Dedifferentiated amniotic fluid mesenchymal stem cell (primary cell): ENCODE measurements around the gene TGM3.

ENCODE experiments used
- DNase-seq: peaks from one replicate; pipeline ENCODE4 v3.0.0-alpha.2; 2016; ENCODE audit errors: extremely low spot score

The TGM3 gene

DNA sequence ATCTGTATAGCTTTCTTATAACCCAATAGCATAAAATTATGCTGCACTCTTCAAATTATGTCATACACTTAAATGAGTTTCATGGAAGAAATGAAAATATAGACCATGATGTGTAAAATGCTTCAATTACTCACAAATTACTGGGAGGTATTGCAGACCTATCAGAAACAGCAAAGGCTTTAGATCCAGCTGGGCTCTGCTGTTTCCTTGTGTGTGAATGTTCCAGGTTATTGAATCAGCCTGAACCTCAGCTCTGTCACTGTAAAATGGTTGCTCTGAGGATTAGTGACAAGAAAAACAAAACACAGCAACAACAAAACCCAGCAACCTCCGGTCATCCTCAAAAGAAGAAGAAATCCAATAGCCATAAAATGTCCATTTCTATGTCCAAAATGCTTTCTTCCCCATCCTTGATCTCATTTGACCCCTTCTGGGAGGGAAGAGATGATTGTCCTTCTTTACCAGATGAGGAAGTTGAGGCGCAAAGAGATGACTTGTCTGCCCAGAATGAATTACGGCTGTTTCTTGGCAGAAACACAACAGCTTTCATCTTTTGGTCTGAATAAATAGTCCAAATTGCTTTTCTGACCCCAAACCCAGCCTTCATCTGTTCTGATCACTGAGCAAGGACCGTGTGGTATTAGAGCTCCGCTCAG, 42.7 kb downstream of the TGM3 start:
- DNase-seq = no peak

DNA sequence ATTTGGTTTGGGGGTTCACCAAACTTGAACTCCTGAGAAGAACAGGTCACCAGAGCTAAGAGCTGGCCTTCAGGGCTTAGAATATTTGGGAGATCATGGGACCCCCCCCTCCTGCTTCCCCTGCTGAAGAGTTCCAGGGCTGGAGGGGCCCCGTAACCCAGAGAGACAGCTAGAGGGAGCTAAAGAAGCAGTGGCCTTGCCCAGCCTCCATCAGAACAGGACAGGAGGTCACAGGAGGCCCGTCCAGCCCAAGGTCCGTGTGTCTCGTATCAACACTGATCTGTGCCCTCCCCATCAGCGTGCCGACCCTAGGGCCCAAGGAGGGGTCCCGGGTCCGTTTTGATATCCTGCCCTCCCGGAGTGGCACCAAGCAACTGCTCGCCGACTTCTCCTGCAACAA, 44.3 kb downstream of the TGM3 start:
- no peak for DNase-seq

DNA sequence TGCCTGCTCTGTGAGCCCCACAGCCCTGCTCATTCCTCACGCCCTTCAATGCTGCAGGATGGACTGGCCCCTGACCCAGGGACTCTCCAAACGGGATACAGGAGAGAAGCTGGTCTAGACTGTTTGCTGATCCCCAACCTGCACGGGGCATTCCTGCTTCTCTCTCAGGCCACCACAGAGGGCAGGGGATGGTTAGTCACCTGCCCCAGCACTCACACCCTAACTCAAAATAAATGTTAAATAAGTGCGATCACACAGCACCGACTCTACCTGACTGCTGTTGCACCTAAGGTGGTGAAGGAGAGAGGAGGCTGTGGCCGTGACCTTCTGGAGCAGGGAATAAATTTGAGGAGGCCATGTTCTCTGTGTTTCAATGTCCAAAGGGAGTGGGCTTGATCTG, 45.0 kb downstream of the TGM3 start:
- no peak for DNase-seq

DNA sequence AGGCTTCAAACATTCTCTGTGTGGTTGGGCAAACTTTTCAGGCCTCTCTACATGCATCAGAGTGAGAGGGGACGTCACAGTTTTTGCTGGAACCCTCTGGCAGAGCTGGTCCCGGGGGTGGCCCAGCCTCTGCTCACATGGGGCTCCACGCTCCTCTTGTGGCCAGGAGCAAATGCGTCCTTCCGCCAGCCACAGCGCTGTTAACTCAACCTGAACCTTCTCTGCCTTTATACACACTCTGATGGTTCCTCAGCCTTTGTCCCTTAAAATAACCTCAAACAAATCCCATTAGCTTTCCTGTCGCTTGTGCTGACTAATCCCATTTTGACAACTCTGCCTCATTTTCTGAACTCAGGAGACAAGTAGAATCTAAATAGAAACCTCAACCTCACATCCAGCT, 45.5 kb downstream of the TGM3 start:
- DNase-seq = no peak

DNA sequence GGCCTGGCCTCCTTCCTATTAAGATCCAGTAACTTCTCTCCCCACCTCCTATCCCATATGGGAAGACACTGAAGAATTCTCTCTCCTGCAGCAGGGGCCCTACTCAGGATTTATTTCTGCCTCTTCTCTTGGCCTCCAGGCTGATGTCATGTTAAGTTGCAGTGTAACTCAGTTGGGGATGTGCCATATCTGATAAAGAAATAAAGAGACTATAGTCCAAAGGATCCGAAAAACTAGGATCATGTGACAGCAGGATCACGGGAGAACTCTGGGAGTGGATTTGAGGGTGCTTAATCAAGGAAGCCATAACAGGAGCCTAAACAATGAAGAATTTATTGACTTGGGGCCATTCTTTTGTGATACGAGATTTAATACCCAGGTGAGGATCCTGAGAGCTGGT, 46.4 kb downstream of the TGM3 start:
- DNase-seq = no peak

DNA sequence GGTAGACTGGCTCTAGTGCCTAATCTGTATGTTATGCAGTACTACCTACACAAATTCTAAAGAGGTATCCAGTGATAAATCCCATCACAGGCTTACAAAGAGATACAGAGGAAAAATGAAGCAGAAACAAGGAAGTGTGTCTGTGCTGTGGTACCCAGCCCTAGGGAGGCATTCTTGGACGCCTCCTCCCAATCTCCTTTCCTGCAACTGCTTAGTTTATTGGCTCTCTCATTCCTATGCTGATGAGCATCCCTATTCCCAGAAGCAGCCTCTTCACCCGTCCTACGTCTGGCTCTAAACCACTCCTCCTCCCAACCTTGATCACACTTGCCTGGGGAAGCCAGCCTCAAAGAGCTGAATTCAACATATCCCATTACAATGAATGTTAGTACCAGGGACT, 50.4 kb downstream of the TGM3 start:
- DNase-seq = no peak

DNA sequence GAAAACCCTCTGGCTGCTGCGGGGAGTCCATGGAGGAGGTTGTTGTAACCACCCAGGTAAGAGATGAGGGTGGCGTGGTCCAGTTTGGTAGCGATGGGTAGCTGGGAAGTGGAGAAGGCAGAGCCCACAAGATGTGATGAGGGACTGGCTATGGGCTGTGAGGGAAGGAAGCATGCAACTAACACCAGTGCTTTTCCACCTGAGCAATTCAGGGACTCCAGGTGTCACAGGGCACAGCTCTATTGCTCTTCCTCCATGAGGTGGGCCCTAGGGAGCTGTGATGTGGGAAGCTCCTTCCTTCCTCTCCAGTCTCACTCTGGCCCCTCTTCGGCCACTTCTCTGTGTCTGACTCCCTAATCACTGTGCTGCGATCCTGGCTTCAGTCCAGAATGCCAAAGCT, 52.5 kb downstream of the TGM3 start:
- no peak for DNase-seq

DNA sequence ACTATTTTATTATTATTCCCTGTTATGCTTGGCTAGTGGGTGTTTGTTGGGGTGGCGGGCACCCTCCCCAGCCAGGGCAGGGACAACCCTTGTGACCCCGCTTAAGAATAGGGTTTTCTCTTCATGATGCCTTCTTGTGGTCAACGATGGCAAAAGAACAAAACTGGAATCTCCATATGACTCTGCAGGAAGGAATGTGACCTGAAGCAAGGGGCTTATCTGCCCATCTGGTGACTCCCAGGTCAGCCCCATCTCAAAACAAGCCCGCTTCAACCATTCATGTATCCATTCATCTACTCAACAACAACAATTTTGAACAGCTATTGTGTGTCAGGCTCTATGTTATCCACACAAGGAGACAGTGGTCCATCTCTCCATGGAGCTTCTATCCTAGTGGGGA, 54.0 kb downstream of the TGM3 start:
- no peak for DNase-seq

DNA sequence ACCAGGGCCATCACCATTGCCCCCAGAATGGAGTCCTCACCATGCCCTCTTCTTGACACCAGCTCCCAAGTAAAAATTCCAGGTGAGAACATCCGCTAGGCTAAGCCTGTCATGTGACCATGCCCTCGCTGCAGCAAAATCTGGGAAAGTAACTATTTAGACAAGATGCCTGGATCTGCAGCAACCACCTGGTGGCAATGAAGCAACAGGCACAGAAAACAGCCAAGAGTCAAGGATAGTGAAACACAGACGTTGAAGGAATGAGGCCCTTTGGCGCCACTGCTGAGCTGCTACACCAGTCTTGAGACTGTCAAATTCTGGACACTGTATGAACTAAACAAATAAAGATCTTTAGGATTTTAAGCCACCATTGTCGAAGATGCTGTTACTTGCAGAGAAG, 54.8 kb downstream of the TGM3 start:
- DNase-seq = no peak

DNA sequence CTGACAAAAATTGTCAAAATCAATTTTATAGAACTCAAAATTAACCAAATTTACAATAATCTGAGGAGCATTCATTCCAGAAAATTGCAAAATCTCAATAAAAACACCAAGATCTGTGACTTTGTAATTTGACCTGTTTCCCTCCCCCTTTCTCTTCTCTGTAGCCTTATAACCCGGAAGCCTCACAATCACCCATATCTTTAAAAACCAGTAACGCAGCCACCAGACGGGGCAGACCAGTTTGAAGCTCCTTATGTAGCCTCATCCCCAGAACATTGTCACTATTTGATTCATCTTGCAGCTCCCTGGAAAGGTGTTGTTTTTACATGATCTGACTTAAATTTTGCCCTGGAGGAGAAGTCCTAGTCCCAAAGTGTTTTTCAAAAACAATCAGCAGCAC, 57.4 kb downstream of the TGM3 start:
- no peak for DNase-seq

DNA sequence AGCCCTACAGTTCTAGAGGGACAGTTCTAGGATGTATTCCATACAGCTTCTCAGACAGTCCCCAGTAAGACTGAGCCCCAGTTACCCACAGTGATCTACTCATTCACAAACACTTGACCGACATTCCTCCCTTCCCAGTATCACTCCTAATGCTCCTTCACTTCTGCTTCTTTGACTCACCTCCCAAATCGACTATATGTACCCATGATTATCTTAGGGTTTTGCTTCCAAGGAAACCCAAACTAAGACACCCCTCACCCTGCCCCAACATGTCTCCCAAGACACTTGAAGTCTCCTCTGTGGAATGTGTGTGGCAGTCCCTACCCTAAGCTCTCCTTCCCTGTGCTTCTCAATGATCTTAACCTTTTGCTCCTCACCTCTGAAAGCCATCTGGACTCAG, 61.3 kb downstream of the TGM3 start:
- DNase-seq = no peak

DNA sequence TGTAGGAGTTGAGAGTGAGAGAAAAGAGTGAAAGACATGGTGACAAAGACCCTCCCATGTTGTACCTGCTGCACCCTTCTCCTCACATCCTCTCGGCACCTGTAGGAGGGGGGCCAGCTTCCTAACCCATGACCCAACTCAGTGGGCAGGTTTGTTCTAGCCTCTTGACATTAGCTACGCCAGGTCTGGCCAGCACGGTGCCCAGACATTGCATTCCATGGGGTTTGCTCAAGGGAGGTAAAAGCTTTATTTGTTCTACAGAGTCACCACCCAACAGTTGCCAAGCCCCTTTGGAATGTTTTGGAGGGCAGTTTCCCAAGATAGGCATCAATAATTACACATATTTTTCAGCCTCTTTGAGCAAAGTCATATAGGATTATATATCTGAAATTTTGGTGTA, 62.2 kb downstream of the TGM3 start:
- DNase-seq = no peak

DNA sequence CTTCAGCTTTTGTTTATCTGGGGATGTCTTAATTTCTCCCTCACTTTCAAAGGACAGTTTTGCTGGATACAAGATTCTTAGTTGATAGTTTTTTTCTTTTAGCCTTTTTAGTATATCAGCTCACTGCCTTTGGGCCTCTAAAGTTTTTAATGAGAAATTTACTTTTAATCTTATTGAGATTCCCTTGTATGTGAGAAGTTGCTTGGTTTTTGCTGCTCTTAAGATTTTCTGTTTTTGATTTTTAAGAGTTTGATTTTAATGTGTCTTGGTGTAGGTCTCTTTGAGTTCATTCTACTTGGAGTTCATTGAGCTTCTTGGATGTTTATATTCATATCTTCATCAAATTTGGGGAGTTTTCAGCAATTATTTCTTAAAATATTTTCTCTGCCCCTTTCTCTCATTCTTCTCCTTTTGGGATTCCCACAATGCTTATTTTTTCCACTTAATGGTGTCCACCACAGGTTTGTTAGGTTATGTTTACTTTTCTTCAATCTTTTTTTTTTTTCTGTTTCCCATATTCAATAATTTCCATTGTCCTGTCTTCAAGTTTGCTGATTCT, 65.3 kb downstream of the TGM3 start:
- DNase-seq = no peak

DNA sequence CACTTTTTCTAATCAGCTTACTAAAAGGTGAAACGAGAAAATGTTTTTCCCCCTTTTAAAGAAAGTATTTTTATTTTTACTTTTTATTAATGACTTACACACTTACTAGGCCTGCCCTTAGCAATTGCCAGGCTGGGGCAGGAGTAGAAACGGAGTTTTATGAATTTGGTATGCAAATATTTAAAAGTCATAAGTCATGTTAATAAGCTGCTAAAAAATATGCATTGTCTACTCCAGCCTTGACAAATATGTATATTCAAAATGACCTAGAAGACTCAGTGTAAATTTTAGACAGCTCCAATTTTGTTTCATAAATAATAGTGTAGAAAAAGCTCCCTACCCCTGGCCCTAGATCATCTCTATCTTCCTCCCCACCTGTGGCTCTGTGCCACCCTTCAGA, 67.4 kb downstream of the TGM3 start:
- DNase-seq = no peak

DNA sequence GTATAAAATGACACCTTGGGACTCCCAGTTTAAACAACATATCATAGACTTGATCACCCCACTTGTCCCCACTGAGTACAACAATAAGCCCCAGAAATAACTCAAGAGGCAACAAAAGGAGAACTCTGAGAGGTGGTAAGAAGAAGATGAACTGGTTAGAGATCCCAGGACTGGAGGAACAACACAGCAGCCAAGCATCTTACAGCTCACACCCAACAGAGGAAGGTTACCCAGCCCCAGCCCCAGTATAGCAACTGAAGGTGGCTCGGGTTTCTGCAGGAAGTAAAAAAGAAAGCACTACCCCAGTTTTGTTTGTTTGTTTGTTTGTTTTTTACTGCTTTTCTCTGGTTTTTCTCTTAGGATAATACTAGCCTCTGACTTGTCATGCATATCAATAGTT, 67.8 kb downstream of the TGM3 start:
- no peak for DNase-seq

DNA sequence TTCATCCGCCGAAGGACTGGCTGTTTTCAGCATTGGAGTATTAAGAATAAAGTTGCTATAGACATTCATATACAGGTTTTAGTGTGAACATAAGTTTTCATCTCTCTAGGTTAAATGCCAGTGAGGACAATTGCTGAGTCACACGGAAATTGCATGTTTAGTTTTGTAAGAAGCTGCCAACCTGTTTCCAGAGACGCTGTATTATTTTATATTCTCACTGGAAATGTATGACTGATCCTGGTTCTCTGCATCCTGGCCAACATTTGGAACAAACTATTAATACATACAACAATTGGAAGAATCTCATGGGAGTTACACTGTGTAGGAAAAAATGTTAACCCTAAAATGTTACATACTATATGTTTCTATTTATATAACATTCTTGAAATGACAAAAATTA, 68.2 kb downstream of the TGM3 start:
- no peak for DNase-seq

DNA sequence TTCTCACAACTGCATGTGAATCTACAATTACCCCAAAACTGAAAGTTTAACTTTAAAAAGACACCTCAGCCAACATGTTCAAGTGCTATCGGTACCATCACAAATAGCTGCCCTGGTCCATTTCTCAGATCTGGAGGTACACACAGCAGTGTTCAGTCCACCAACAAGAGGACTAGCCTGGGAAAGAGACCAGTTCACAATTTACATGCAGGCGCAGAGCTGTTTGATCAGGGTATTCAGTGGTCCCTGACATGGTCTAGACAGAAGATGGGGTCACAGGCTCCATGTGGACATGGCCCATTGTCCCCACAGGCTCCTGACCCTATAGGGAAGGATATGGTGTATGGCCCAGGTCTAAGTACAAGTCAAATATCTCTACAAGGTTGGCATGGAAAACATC, 69.3 kb downstream of the TGM3 start:
- DNase-seq = no peak

DNA sequence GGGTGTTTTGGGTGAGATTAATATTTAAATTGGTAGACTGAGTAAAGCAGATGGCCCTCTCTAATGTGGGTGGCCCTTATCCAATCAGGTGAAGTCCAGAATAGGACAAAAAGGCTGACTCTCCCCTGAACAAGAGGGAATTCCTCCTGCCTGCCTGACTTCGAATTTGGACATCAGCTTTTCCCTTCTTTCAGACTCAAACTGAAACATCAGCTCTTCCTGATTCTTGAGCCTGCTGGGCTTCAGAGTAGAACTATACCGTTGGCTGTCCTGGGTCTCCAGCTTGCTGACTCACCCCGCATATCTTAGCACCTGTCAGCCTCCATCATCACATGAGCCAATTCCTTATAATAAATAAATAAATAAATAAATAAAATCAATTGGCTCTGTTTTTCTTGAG, 69.9 kb downstream of the TGM3 start:
- DNase-seq = no peak

DNA sequence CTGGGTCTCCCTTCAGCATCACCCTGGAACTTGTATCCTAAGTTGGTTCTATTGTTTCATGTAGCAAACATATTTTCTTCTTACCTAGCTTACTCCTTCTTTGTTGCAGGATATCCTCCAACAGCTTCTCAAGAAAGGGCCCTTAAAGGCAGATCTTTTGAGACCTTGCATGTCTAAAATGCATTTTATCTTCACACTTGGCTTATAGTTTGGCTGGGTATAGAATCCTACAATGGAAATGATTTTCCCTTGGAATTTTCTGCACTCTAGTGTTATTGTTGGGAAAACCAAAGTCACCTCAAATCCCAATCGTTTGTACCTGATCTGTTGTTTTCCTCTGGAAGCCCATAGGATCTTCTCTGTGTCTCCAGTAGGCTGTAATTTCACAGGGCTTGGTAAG, 72.8 kb downstream of the TGM3 start:
- DNase-seq = no peak

DNA sequence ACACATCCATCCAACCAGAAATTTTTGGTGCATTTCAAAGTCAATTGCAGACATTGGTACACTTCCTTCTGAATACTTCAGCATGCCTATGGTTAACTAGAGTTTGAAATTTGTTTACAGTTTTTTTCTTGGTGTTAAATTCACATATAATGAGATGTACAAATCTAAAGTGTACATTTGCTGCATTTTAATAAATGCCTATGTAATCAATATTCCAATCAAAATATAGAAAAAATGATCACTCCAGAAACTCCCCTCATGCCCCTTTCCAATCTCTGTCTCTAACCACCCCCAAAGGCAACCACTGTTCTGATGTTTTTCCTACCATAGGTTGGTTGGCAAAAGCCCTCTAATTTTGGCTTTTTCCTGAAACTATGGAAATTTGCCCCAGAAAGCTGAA, 77.3 kb downstream of the TGM3 start:
- DNase-seq = no peak

DNA sequence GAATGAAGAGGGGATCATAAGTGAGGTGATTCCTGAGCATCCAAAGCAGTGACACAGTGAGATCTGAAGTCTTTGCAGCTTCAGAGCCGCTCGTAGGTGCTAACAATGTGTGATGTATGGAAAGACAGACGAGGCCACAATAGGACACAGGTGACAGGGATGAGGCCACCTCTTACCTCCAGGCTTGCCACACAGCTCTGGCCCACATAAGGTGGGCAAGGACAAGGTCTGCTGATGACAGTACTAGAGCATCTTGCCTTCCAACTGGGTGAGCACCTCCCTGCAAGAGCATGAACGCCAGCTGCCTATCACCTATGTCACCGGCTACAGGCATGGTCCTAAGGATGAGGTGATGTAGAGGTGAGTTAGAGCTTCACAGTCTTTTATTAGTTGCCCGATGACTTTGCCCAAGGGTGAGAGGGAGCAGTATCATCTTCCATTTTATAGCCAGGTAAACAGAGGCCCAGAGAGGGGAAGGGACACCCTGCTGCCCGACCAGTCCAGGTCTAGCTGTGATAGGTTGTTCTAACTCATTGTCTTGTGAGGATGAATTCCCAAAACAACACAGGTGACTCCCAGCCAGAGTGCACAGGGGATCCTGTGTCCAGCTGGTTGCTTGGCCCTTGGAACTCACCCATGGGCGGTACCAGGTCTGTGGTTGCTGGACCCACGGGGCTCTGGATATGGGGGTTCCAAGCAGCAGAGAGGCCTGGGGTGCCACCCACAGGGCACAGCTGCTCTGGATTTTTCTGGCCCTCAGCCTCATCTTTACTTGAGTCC, 78.7 kb downstream of the TGM3 start:
- DNase-seq = no peak

DNA sequence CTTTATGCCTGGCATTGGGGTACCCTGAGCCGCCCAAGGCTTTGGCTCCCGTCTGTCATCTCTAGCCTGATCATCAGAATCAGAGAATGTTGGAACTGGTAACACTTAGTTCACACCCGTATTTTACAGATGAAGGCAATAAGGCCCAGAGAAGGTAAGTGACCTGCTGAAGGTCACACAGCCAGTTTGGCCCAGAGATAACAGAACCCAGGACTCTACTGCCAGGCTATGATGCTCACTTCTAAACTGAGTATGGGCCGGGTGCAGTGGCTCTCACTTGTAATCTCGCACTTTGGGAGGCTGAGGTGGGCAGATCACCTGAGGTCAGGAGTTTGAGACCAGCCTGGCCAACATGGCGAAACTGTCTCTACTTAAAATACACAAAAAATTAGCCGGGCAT, 83.1 kb downstream of the TGM3 start:
- no peak for DNase-seq

DNA sequence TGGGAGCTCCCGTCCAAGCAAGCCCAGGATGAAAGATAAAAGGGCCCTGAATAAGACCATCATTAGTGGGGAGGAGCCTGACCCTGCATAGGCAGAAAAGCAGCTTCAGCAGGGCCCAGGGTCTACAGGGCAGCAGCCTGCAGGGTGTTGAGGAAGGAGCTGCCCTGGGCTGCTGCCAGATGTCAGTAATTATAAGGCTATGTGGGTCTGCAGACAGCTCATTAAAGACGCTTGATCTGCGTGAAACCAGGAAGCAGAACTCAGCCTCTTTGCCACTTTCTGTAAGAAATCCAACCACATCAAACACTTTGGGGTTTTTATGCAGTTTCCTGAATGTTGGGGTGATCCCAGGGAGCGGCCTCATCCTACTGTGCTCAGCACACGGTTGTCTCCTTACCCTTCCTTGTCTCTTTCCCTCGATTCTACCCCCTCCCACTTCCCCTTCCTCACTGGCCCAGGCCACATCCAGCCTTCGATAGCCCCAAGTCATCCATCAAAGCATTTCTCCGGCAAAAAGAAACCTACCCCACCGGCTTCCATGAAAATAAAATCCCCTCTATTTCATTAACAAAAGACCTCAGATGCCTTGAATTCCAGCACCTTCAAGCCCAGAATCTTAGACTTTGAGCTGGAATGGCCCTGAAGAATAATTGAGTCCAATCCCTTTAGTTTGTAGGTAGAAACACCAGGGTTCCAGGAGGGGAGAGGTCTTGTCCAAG, 83.9 kb downstream of the TGM3 start:
- no peak for DNase-seq
